Mammary epithelial cell (primary cell): Measurements from ENCODE around the gene TBC1D3B.

Experiments used
- EZH2 ChIP-seq: IDR thresholded peaks from 2 replicates; pipeline ENCODE4 v1.6.1; 2012; ENCODE audit warnings: low read length, inconsistent platforms, borderline replicate concordance
- TF ChIP-seq, protein P1 (sequence below), 2 donors: IDR thresholded peaks in 1 of 2; conservative IDR thresholded peaks in 1 of 2; 2 replicates each; pipeline ENCODE4 v1.5.1; 2011 to 2012; ENCODE audit warnings: inconsistent platforms in 2 of 2, low read length in 2 of 2, mild to moderate bottlenecking in 2 of 2, control low read depth in 1 of 2, low read depth in 1 of 2; ENCODE audit not compliant: insufficient read depth in 1 of 2; ENCODE audit errors: extremely low read depth in 1 of 2

DNA sequence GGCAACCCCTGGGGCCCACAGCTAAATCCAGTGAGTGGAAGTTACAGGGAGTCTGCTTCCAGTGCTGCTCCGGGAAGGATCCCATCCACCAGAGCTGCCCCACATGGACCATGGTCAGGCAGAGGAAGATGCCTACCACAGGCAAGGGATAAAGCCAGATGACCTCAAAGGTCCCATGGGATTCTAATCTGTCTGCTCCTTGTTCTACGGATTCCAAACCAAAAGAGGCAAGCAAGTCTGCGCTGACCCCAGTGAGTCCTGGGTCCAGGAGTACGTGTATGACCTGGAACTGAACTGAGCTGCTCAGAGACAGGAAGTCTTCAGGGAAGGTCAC lies 35.8 kb upstream of the TBC1D3B start:
- TF ChIP-seq, protein P1, sequence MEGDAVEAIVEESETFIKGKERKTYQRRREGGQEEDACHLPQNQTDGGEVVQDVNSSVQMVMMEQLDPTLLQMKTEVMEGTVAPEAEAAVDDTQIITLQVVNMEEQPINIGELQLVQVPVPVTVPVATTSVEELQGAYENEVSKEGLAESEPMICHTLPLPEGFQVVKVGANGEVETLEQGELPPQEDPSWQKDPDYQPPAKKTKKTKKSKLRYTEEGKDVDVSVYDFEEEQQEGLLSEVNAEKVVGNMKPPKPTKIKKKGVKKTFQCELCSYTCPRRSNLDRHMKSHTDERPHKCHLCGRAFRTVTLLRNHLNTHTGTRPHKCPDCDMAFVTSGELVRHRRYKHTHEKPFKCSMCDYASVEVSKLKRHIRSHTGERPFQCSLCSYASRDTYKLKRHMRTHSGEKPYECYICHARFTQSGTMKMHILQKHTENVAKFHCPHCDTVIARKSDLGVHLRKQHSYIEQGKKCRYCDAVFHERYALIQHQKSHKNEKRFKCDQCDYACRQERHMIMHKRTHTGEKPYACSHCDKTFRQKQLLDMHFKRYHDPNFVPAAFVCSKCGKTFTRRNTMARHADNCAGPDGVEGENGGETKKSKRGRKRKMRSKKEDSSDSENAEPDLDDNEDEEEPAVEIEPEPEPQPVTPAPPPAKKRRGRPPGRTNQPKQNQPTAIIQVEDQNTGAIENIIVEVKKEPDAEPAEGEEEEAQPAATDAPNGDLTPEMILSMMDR (conservative IDR thresholded peaks at IDR 0.05 in 1 of 2, IDR thresholded peaks at IDR 0.05 in 1 of 2; ENCODE audit: extremely low read depth in 1 of 2, insufficient read depth in 1 of 2, low read depth in 1 of 2, low read length in 2 of 2), result no peak
- TF ChIP-seq EZH2, result no peak
